HEK293T (cell line): ENCODE measurements around the gene CELF5.

Experiments
- BHLHE40 ChIP-seq: fragments of 450-650 bp; IDR thresholded peaks from 2 replicates; pipeline ENCODE4 v1.6.1; 2016; ENCODE audit warnings: mild to moderate bottlenecking, moderate library complexity, borderline replicate concordance
- CTBP1 ChIP-seq: fragments of 450-650 bp; IDR thresholded peaks from 2 replicates; pipeline ENCODE4 v1.6.1; 2016; ENCODE audit warnings: borderline replicate concordance
- FOXA1 ChIP-seq: fragments of 450-650 bp; IDR thresholded peaks from 2 replicates; pipeline ENCODE4 v1.6.1; 2016; ENCODE audit warnings: mild to moderate bottlenecking
- FOXK2 ChIP-seq: fragments of 450-650 bp; IDR thresholded peaks from 2 replicates; pipeline ENCODE4 v1.6.1; 2016; ENCODE audit warnings: mild to moderate bottlenecking
- LEF1 ChIP-seq: fragments of 450-650 bp; IDR thresholded peaks from 2 replicates; pipeline ENCODE4 v1.6.1; 2017; ENCODE audit warnings: mild to moderate bottlenecking, borderline replicate concordance
- SP1 ChIP-seq: fragments of 450-650 bp; IDR thresholded peaks from 2 replicates; pipeline ENCODE4 v1.6.1; 2017
- TARDBP ChIP-seq: fragments of 450-650 bp; IDR thresholded peaks from 2 replicates; pipeline ENCODE4 v1.6.1; 2016

GRCh38 chr19:3320853-3321252, 96.4 kb downstream of the CELF5 start:
- TF ChIP-seq FOXA1 (no peak), LEF1 (no peak), CTBP1 (no peak), SP1 (no peak), FOXK2 (no peak), BHLHE40 (no peak), TARDBP (no peak)
